Amniotic epithelial cell (primary cell): ENCODE measurements around the gene LYZL4.

Experiments used
- DNase-seq: peaks from one replicate; pipeline ENCODE4 v3.0.0-alpha.2; 2010; ENCODE audit warnings: low read depth

The LYZL4 gene

DNA sequence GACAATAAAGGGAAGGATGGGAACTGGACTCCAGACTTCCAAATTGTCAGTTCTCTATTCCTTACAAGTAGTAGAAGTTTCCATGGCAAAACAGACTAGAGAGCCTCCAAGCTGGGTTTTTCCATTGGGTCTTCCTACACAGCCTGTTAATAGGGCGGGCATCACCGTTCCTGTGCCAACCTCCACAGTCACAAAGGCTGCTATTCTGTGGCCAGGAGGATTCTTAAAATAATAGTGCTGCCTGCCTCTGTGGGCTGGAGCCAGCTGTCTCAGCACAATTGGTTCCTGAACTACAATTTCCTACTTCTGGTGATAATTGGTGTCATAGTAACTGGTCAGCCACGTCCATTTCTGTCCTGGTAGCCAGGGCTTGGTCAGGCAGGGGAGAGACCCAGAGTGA is 38.6 kb downstream of the LYZL4 start:
- no peak for DNase-seq

DNA sequence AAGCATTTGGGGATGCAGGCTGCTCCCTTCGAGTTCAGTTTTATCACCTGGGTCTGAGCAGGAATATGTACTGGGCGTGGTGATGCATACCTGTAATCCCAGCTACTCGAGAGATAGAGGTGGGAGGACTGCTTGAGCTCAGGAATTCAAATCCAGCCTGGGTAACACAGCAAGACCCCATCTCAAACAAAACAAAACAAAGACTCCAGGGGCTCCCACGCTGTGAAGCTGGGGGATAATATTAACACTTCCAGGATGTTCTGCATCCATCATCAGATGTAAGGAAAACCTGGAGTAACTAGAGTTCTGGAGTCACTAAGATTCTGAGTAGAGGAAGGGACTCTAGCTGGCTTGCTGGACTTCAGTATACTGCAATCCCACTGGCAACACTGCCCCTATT is 40.6 kb downstream of the LYZL4 start:
- no peak for DNase-seq

DNA sequence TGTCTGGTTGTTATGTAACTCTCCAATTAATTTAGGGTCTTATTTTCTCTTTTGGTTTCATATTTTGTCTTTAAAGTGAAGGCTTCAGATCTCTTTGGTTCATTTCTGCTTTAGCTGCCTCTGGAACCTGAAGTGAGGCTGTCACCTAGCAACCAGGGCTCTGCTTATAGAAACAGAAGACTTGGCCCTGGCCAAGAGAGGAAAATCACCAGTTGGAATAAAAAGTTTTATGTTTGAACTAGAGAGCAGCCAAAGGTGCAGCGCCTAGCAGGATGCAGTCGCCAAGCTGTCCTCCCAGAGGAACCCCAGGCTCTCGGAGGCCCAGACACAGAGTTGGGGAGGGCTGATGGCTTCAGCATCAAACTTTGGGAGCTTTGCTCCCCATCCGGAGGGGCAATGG is 41.1 kb downstream of the LYZL4 start:
- no peak for DNase-seq

DNA sequence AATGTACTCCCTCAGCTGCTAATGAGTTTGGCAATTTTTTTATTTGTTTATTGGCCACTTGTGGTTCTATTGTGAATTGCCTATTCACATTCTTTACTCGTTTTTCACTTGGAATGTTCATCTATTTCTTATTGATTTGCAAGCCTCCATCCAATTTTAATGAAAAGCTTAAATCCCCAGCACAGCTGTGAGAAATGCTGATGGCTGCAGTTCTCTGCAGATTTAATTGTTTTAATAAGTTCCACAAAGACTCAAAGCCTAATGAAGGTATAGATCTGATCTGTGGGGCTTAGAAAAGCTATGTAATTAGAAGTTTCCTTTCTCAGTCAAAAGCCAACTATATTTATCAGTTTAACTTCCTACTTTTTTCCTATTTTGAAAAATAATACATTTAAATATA is 41.5 kb downstream of the LYZL4 start:
- DNase-seq = no peak

DNA sequence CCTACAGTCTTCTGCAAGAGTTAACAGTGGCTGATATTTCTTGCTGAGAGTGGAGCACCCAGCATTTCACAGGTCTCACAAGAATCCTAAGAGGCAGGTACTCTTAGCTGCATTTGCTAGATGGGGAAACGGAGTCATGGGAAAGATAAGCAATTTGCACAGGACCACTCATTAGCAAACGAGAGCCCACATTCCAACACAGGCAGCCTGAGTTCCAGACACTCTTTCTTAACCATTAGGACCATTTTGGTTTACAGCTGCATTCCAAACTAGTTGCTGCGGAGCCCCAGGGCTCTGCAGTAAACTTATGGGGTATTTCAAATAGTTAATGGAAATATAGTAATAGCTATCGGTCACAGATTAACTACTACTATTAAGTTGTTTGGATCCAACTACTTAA is 42.5 kb downstream of the LYZL4 start:
- no peak for DNase-seq

DNA sequence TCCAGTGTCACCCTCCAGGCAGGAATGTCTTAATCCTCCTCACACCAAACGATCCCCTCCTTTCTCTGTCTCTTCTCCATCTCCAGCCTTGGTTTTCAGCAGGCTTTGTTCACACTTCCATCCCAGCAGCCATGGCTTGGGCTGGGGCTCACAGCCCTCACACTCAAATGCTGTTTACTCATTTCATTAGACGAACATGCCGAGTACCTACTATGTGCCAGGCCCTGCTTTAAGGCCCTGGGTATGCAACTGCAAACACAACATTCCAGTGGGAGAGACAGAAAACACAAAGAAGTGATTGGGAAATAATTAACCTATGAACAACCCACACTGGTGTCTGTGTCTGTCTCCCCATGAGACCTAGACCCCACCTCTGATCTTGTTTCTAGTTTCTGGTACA is 43.9 kb downstream of the LYZL4 start:
- DNase-seq = no peak

DNA sequence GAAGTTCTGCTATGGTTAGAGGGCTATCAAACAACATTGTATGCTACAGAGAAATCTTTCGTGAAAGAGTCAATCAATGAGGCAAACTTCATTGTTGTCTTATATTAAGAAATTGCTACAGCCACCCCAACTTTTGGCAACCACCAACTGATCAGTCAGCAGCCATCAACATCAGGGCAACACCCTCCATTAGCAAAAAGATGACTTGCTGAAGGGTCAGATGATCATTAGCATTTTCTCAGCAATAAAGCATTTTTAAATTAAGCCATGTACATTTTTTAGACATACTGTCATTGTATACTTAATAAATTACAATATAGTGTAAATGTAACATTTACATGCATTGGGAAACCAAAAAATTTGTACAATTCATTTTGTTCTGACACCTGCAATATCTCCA is 53.1 kb downstream of the LYZL4 start:
- DNase-seq = no peak

DNA sequence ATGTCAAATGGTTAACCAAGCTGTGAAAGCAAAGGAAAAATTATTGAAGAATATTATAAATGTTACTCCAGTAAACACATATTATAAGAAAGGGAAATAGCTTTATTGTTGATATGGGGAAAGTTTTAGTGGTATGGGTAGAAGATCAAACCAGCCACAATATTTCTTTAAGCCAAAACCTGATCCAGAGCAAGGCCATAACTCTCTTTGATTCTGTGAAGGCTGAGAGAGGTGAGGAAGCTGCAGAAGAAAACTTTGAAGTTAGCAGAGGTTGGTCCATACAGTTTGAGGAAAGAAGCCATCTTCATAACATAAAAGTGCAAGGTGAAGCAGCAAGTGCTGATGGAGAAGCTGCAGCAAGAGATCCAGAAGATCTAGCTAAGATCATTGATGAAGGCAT is 54.8 kb downstream of the LYZL4 start:
- DNase-seq = no peak

DNA sequence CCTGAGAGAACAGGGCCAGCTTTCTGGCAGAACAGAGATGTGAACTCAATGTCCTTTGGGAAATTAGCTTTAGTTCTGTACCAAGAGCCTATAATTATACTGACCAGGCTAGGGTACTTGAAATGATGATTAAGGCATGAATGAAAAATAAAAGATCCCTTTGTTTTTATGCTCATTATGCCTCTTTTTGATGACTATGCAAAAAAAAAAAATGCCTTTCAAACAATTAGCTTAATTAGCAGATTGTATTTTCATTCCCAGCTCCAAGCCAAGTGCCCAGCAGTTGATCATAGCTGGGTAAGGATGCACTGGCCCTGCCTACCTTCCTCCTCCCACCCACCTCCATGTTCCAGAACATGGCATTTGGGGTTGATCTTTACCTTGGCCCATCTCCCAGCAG is 56.8 kb downstream of the LYZL4 start:
- DNase-seq = no peak

DNA sequence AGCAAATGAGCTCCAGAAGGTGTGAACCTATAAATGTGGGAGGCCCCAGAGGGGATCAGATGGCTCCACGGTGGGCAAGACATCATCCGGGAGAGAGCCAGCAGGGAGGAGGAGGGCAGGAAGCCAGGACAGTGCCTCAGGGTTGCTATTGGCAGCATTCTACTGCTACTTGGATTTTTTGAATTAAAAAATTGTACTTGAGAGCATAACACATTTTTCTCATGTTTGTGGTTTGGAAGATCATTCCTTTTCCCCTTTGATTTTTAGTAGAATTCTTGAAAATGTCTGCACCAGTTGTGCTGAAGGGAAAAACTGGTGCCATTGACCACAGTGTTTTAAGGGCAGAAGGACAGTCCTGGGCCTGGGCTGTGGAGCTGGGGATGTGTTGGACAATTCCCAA is 59.2 kb downstream of the LYZL4 start:
- DNase-seq = no peak

DNA sequence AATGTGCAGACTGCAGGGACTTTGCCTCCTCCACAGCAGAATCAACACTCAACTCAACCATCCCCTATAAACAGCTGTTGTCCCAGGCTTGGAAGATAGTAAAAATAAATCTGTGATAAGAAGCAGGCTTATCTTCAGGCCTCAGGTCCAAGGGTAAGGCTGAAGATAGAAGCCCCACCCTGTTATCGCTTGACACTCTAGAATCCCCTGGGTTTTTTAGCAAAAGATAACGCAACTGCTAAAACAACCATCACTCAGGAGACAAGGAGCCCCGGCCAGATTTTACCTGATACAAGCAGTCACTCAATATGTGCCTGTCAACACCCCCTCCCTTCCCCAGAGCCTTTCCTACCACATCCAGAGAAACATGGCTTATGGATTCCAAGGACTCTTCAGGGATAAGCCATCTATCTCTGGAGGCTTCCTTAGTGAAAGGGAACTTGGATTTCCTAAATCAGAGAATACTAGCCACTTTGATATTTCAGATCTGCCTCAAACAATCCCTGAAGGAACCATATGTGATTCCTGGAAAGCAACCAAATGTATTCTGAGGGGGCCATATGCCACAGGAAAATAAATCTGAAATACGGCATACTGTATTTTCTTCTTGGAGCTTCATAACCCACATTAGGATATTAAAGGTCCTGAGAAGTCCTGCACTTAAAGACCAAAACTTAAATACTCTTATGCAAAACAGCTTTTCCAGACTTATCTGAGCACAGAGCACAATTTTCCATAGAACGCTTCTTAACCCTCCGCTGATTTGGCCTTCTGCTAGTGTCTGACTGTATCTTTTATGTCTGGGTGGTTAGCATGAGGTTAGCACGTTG is 60.4 kb downstream of the LYZL4 start:
- no peak for DNase-seq

DNA sequence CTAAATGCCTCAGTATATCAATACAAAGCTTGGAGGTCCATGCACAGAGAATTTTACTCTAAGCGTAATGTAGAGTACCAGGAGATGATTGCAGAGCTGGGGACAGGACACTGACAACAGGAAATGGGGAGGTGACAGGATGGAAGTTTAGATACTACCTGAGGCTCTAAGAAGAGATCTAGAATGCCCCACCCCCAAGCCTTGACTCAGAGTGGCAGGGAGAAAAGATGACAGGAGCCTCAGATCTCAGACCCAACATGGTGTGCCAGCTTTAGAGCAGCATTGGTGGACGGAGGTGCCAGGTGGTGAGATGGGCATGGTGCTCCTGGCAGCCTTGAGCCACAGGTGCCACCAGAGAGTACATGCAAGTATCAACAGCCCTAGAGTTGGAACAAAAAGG is 62.5 kb downstream of the LYZL4 start:
- DNase-seq = no peak
